GM12878 (cell line): ENCODE results near the gene TIMM21. TPM values are rescaled to one million over a fixed set of nuclear protein-coding genes. Genes with fewer than 3 reads are reported as not detected.

Source experiments
- ATAC-seq: fragments of 200-7000 bp; cut with Tn5 transposase; 3 replicates; pipeline ENCODE4 v1.9.1; 2020; ENCODE audit warnings: mild to moderate bottlenecking, moderate library complexity
- BruUV-seq: library from RNA; stranded (reverse); fragments of 400-500 nt; replicated peaks from 2 replicates; lab custom pipeline; 2021; lab: Mats Ljungman, UMichigan
- CTCF ChIA-PET: fragments of 300-600 bp; sonication (Branson Sonifier 250); formaldehyde crosslinking; extraction: SDS; loops from one replicate; lab custom pipeline; 2021; ENCODE audit warnings: inconsistent platforms; lab: Yijun Ruan, JAX
- POLR2A ChIA-PET: fragments of 350-600 bp; formaldehyde crosslinking; extraction: SDS; loops from one replicate; lab custom pipeline; 2021; ENCODE audit warnings: inconsistent platforms; lab: Charles Lee
- RAD21 ChIA-PET: fragments of 300-600 bp; sonication (Branson Sonifier 250); formaldehyde crosslinking; loops from one replicate; lab custom pipeline; 2023; ENCODE audit warnings: antibody characterized with exemption; ENCODE audit not compliant: unreplicated experiment; lab: Charles Lee
- SMC1A ChIA-PET: fragments of 300-600 bp; sonication (Branson Sonifier 250); formaldehyde crosslinking; loops from one replicate; lab custom pipeline; 2023; ENCODE audit not compliant: unreplicated experiment, uncharacterized antibody; lab: Charles Lee
- DNase-seq: peaks from one replicate; pipeline ENCODE4 v3.0.0-alpha.2; 2011; ENCODE audit warnings: low read depth, low spot score
- FAIRE-seq: peaks from 3 replicates; lab custom pipeline; 2011; peaks lifted over from hg19 to GRCh38; lab: Jason Lieb, UNC
- H2AFZ ChIP-seq: 2 replicates; pipeline ENCODE4 v1.6.0; 2011; ENCODE audit warnings: low read depth, low read length, control low read depth; ENCODE audit not compliant: control insufficient read depth
- H3K27ac ChIP-seq: 2 replicates; pipeline ENCODE4 v1.5.1; 2011; ENCODE audit warnings: control low read depth; ENCODE audit not compliant: control insufficient read depth, insufficient read depth
- H3K27me3 ChIP-seq, 2 experiments: replicated peaks in 1 of 2; 2 replicates each; pipeline versions ENCODE4 v1.6.0 to v1.6.1; 2011; ENCODE audit warnings: low read length in 1 of 2; ENCODE audit not compliant: control insufficient read depth in 2 of 2, insufficient read depth in 2 of 2
- H3K36me3 ChIP-seq, 2 experiments: 2 replicates each; pipeline ENCODE4 v1.5.1; 2011; ENCODE audit warnings: low read length in 1 of 2; ENCODE audit not compliant: control insufficient read depth in 2 of 2, insufficient read depth in 2 of 2
- H3K4me1 ChIP-seq: 2 replicates; pipeline ENCODE4 v1.6.1; 2011; ENCODE audit warnings: mild to moderate bottlenecking, low read length, moderate library complexity, mixed read lengths; ENCODE audit not compliant: control insufficient read depth, insufficient read depth
- H3K4me2 ChIP-seq: 2 replicates; pipeline ENCODE4 v1.6.0; 2011; ENCODE audit warnings: control low read depth; ENCODE audit not compliant: control insufficient read depth, insufficient read depth
- H3K4me3 ChIP-seq: fragments of 200-600 bp; sonication (generic); 2 replicates; pipeline ENCODE4 v1.5.1; 2016
- H3K79me2 ChIP-seq: 2 replicates; pipeline ENCODE4 v1.6.0; 2011; ENCODE audit warnings: low read length; ENCODE audit not compliant: control insufficient read depth, insufficient read depth
- H3K9ac ChIP-seq: 2 replicates; pipeline ENCODE4 v1.8.0; 2011; ENCODE audit warnings: low read length, control low read depth, mixed read lengths; ENCODE audit not compliant: control insufficient read depth, insufficient read depth
- H3K9me3 ChIP-seq: replicated peaks from 3 replicates; pipeline ENCODE4 v1.5.1; 2011; ENCODE audit warnings: mild to moderate bottlenecking, low read length; ENCODE audit not compliant: control insufficient read depth, insufficient read depth
- H4K20me1 ChIP-seq: 2 replicates; pipeline ENCODE4 v1.6.0; 2011; ENCODE audit not compliant: control insufficient read depth, insufficient read depth
- ASH2L ChIP-seq: fragments of 300-600, 200-600 bp; sonication (generic); IDR thresholded peaks from 2 replicates; pipeline ENCODE4 v1.6.1; 2017; ENCODE audit warnings: low read depth, mild to moderate bottlenecking, borderline replicate concordance
- MYC ChIP-seq: IDR thresholded peaks from 2 replicates; pipeline ENCODE4 v1.6.1; 2011; ENCODE audit warnings: mild to moderate bottlenecking, low read length, moderate library complexity, inconsistent platforms; ENCODE audit not compliant: insufficient read depth, insufficient replicate concordance, insufficient read length, severe bottlenecking
- PAX8 ChIP-seq: fragments of 450-650 bp; IDR thresholded peaks from 2 replicates; pipeline ENCODE4 v1.6.1; 2017; ENCODE audit warnings: mild to moderate bottlenecking, moderate library complexity
- WGBS: methylation state at CpG from one replicate; pipeline ENCODE4 v1.1.6; 2016; ENCODE audit warnings: low lambda C conversion rate; ENCODE audit not compliant: insufficient replicate concordance, insufficient coverage; ENCODE audit errors: missing lambda C conversion rate; 5-methylcytosine and 5-hydroxymethylcytosine counted together
- in situ Hi-C: fragments of 300-500 bp; cut with MboI; formaldehyde crosslinking; loops from 9 replicates; pipeline ENCODE4 v1.14.3; 2018; ENCODE audit warnings: mixed read lengths
- intact Hi-C: fragments of 100-400 bp; cut with micrococcal nuclease; formaldehyde crosslinking; loops from one replicate; pipeline ENCODE4 v1.14.2; 2022; ENCODE audit not compliant: unreplicated experiment
- polyA plus RNA-seq, 11 experiments: library from polyadenylated mRNA; depleted of rRNA in 4 of 11; unstranded in 6 of 11; stranded (reverse) in 5 of 11; fragments of >200 nt; fragmentation: Nextera tagmentation in 4 of 11; fragmentation: Illumina TruSeq in 1 of 11; extraction: Ambion mirVana in 4 of 11; extraction: Trizol in 1 of 11; gene quantifications; 1 replicate in 1 of 11; 2 replicates in 10 of 11; pipeline versions ENCODE4 v1.2.1 to v1.2.3, GENCODE V29; 2011 to 2016; ENCODE audit warnings: inconsistent platforms in 2 of 11, missing spikeins in 2 of 11, low read depth in 1 of 11
- total RNA-seq, 4 experiments: library from RNA; depleted of rRNA in 3 of 4; stranded (reverse); fragments of >200 nt in 3 of 4; fragmentation: Illumina TruSeq in 1 of 4; extraction: Trizol in 1 of 4; gene quantifications; 2 replicates each; pipeline versions ENCODE4 v1.2.1 to v1.2.3, GENCODE V29; 2013 to 2021
- TF ChIP-seq, protein P1 (sequence below): IDR thresholded peaks from 2 replicates; pipeline ENCODE4 v1.6.1; 2012; ENCODE audit warnings: low read length, inconsistent platforms
- TF ChIP-seq, protein P2 (sequence below), 3 experiments: IDR thresholded peaks in 2 of 3; conservative IDR thresholded peaks in 1 of 3; 2 replicates each; pipeline ENCODE4 v1.5.1; 2011; ENCODE audit warnings: low read depth in 3 of 3, low read length in 3 of 3, mild to moderate bottlenecking in 3 of 3, control low read depth in 2 of 3, moderate library complexity in 2 of 3, inconsistent platforms in 1 of 3, mixed read lengths in 1 of 3; ENCODE audit not compliant: control insufficient read depth in 2 of 3, insufficient read depth in 1 of 3; ENCODE audit errors: extremely low read depth in 1 of 3
- TF ChIP-seq, protein P3 (sequence below): fragments of 450-650 bp; formaldehyde crosslinking; IDR thresholded peaks from 2 replicates; pipeline ENCODE4 v1.4.0; 2022; ENCODE audit warnings: mild to moderate bottlenecking, moderate library complexity
- TF ChIP-seq, protein P4 (sequence below): fragments of 450-650 bp; IDR thresholded peaks from 2 replicates; pipeline ENCODE4 v1.6.1; 2017; ENCODE audit warnings: mild to moderate bottlenecking, moderate library complexity
- TF ChIP-seq, protein P5 (sequence below): fragments of 450-650 bp; formaldehyde crosslinking; IDR thresholded peaks from 2 replicates; pipeline ENCODE4 v1.5.0; 2022; ENCODE audit warnings: mild to moderate bottlenecking, missing genetic modification characterization

TIMM21 gene
- total and polyA plus RNA-seq, 10 of the 15 experiments (the other 5 are each of a cell fraction or from before 2014, with no cell fraction given), result 39.5 to 203 (median 83.4) TPM

DNA sequence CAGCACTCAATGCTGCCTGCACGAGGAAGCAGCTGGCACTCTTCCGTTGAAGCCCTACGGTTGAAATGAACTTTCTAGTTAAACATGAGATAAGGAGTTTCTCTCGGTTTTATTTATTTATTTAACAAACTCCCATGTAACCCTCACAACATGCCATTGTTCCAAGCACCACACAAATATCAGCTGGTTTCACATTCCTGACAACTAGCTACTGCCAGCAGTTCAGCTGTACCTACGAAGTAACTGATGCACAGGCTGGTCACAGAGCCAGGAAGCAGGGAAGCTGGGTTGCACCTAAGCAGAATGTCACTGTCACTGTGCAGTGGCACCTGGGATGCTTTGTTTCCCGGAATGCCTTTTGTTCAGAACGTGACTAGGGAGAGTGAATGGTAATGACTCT is 18.1 kb downstream of the TIMM21 start:
- H3K4me1 ChIP-seq, result no peaks in the 10 kb centered on the region
- intact Hi-C loops (no loop called here), in situ Hi-C loops (no loop called here)
- no peak overlapping the region for H3K4me2 ChIP-seq
- RAD21 ChIA-PET, result no interaction called here
- POLR2A ChIA-PET, result no interaction called here
- WGBS, result 51% methylated on average over 7 of the region's 7 CpGs
- no peaks in the 10 kb centered on the region for H3K9me3 ChIP-seq
- no peak overlapping the region for H2AFZ ChIP-seq
- CTCF ChIA-PET, result interaction anchor here (1.3 to 2.8 kb wide), 2 partner anchors 12 to 13 kb away, joined by 3 to 6 read pairs; no protein-coding TSS in a partner anchor
- H3K79me2 ChIP-seq, result no peaks in the 10 kb centered on the region
- SMC1A ChIA-PET, result no interaction called here
- H4K20me1 ChIP-seq, result no peaks in the 10 kb centered on the region
- no peaks in the 10 kb centered on the region for H3K27me3 ChIP-seq
- H3K9ac ChIP-seq, result no peak overlapping the region
- H3K4me3 ChIP-seq, result no peak overlapping the region
- no peak overlapping the region for H3K27ac ChIP-seq
- FAIRE-seq (no peak), ATAC-seq (no peak), DNase-seq (no peak)
- no peaks in the 10 kb centered on the region for H3K36me3 ChIP-seq
- BruUV-seq, result no TSS peak
- TF ChIP-seq, protein P1, sequence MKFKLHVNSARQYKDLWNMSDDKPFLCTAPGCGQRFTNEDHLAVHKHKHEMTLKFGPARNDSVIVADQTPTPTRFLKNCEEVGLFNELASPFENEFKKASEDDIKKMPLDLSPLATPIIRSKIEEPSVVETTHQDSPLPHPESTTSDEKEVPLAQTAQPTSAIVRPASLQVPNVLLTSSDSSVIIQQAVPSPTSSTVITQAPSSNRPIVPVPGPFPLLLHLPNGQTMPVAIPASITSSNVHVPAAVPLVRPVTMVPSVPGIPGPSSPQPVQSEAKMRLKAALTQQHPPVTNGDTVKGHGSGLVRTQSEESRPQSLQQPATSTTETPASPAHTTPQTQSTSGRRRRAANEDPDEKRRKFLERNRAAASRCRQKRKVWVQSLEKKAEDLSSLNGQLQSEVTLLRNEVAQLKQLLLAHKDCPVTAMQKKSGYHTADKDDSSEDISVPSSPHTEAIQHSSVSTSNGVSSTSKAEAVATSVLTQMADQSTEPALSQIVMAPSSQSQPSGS, result no peak
- TF ChIP-seq, protein P2, sequence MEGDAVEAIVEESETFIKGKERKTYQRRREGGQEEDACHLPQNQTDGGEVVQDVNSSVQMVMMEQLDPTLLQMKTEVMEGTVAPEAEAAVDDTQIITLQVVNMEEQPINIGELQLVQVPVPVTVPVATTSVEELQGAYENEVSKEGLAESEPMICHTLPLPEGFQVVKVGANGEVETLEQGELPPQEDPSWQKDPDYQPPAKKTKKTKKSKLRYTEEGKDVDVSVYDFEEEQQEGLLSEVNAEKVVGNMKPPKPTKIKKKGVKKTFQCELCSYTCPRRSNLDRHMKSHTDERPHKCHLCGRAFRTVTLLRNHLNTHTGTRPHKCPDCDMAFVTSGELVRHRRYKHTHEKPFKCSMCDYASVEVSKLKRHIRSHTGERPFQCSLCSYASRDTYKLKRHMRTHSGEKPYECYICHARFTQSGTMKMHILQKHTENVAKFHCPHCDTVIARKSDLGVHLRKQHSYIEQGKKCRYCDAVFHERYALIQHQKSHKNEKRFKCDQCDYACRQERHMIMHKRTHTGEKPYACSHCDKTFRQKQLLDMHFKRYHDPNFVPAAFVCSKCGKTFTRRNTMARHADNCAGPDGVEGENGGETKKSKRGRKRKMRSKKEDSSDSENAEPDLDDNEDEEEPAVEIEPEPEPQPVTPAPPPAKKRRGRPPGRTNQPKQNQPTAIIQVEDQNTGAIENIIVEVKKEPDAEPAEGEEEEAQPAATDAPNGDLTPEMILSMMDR (IDR thresholded peaks at IDR 0.05 in 2 of 3, conservative IDR thresholded peaks at IDR 0.05 in 1 of 3; ENCODE audit: control insufficient read depth in 2 of 3, extremely low read depth in 1 of 3, insufficient read depth in 1 of 3, low read depth in 3 of 3, low read length in 3 of 3), result no peak
- TF ChIP-seq, protein P3, sequence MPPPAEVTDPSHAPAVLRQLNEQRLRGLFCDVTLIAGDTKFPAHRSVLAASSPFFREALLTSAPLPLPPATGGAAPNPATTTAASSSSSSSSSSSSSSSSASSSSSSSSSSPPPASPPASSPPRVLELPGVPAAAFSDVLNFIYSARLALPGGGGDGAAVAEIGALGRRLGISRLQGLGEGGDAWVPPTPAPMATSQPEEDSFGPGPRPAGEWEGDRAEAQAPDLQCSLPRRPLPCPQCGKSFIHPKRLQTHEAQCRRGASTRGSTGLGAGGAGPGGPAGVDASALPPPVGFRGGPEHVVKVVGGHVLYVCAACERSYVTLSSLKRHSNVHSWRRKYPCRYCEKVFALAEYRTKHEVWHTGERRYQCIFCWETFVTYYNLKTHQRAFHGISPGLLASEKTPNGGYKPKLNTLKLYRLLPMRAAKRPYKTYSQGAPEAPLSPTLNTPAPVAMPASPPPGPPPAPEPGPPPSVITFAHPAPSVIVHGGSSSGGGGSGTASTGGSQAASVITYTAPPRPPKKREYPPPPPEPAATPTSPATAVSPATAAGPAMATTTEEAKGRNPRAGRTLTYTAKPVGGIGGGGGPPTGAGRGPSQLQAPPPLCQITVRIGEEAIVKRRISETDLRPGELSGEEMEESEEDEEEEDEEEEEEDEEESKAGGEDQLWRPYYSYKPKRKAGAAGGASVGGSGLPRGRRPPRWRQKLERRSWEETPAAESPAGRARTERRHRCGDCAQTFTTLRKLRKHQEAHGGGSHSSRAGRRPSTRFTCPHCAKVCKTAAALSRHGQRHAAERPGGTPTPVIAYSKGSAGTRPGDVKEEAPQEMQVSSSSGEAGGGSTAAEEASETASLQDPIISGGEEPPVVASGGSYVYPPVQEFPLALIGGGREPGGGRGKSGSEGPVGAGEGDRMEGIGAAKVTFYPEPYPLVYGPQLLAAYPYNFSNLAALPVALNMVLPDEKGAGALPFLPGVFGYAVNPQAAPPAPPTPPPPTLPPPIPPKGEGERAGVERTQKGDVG, result no peak
- TF ChIP-seq MYC (no peak), ASH2L (no peak), PAX8 (no peak)
- TF ChIP-seq, protein P4, sequence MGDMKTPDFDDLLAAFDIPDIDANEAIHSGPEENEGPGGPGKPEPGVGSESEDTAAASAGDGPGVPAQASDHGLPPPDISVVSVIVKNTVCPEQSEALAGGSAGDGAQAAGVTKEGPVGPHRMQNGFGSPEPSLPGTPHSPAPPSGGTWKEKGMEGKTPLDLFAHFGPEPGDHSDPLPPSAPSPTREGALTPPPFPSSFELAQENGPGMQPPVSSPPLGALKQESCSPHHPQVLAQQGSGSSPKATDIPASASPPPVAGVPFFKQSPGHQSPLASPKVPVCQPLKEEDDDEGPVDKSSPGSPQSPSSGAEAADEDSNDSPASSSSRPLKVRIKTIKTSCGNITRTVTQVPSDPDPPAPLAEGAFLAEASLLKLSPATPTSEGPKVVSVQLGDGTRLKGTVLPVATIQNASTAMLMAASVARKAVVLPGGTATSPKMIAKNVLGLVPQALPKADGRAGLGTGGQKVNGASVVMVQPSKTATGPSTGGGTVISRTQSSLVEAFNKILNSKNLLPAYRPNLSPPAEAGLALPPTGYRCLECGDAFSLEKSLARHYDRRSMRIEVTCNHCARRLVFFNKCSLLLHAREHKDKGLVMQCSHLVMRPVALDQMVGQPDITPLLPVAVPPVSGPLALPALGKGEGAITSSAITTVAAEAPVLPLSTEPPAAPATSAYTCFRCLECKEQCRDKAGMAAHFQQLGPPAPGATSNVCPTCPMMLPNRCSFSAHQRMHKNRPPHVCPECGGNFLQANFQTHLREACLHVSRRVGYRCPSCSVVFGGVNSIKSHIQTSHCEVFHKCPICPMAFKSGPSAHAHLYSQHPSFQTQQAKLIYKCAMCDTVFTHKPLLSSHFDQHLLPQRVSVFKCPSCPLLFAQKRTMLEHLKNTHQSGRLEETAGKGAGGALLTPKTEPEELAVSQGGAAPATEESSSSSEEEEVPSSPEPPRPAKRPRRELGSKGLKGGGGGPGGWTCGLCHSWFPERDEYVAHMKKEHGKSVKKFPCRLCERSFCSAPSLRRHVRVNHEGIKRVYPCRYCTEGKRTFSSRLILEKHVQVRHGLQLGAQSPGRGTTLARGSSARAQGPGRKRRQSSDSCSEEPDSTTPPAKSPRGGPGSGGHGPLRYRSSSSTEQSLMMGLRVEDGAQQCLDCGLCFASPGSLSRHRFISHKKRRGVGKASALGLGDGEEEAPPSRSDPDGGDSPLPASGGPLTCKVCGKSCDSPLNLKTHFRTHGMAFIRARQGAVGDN, result no peak
- TF ChIP-seq, protein P5, sequence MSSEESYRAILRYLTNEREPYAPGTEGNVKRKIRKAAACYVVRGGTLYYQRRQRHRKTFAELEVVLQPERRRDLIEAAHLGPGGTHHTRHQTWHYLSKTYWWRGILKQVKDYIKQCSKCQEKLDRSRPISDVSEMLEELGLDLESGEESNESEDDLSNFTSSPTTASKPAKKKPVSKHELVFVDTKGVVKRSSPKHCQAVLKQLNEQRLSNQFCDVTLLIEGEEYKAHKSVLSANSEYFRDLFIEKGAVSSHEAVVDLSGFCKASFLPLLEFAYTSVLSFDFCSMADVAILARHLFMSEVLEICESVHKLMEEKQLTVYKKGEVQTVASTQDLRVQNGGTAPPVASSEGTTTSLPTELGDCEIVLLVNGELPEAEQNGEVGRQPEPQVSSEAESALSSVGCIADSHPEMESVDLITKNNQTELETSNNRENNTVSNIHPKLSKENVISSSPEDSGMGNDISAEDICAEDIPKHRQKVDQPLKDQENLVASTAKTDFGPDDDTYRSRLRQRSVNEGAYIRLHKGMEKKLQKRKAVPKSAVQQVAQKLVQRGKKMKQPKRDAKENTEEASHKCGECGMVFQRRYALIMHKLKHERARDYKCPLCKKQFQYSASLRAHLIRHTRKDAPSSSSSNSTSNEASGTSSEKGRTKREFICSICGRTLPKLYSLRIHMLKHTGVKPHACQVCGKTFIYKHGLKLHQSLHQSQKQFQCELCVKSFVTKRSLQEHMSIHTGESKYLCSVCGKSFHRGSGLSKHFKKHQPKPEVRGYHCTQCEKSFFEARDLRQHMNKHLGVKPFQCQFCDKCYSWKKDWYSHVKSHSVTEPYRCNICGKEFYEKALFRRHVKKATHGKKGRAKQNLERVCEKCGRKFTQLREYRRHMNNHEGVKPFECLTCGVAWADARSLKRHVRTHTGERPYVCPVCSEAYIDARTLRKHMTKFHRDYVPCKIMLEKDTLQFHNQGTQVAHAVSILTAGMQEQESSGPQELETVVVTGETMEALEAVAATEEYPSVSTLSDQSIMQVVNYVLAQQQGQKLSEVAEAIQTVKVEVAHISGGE (CRISPR knock-in tag), result no peak
